HCT116 (cell line): ENCODE results near the gene PRKN. TPM values are rescaled to one million over a fixed set of nuclear protein-coding genes. Genes with fewer than 3 reads are reported as not detected.

Experiments used
- ATAC-seq: fragments of 200-7000 bp; cut with Tn5 transposase; 2 replicates; pipeline ENCODE4 v1.9.1; 2020; ENCODE audit warnings: mild to moderate bottlenecking, moderate library complexity
- BruUV-seq: library from RNA; stranded (reverse); fragments of 400-500 nt; replicated peaks from 2 replicates; lab custom pipeline; 2021; lab: Mats Ljungman, UMichigan
- CTCF ChIA-PET: fragments of 300-600 bp; sonication (Branson Sonifier 250); formaldehyde crosslinking; loops from one replicate; lab custom pipeline; 2021; ENCODE audit warnings: antibody characterized with exemption; lab: Charles Lee
- POLR2A ChIA-PET: fragments of 300-600, 350-600 bp; sonication (Branson Sonifier 250); formaldehyde crosslinking; loops from one replicate; lab custom pipeline; 2021; ENCODE audit warnings: antibody characterized with exemption; lab: Charles Lee
- RAD21 ChIA-PET, 2 experiments: fragments of 300-600 bp; sonication (Branson Sonifier 250); formaldehyde crosslinking; loops; one replicate each; lab custom pipeline; 2023; ENCODE audit warnings: low total read pairs in 2 of 2; ENCODE audit not compliant: uncharacterized antibody in 2 of 2, unreplicated experiment in 2 of 2, low non-redundant PET in 1 of 2; lab: Charles Lee
- DNase-seq: peaks from one replicate; pipeline ENCODE4 v3.0.0-alpha.2; 2010; ENCODE audit warnings: low read depth, low spot score
- H2AFZ ChIP-seq: fragments of 200-600 bp; shearing (Covaris generic), sonication (generic); 2 replicates; pipeline ENCODE4 v1.6.1; 2017; ENCODE audit warnings: low read depth, mixed run types, mixed read lengths, antibody characterized with exemption, low read length; ENCODE audit not compliant: poor library complexity, severe bottlenecking
- H3K27ac ChIP-seq: 2 replicates; pipeline ENCODE4 v1.5.1; 2012; ENCODE audit warnings: low read depth, low read length
- H3K27me3 ChIP-seq: fragments of 200-600 bp; sonication (generic); 2 replicates; pipeline ENCODE4 v1.6.1; 2016; ENCODE audit warnings: mixed run types, low read length, mixed read lengths; ENCODE audit not compliant: insufficient read depth
- H3K36me3 ChIP-seq, 2 experiments: fragments of 200-500 bp in 1 of 2; fragments of 200-600 bp in 1 of 2; sonication (Bioruptor generic) in 1 of 2; sonication (generic) in 1 of 2; 2 replicates each; pipeline versions ENCODE4 v1.5.1 to v1.6.1; 2014 to 2016; ENCODE audit warnings: low read length in 2 of 2, inconsistent platforms in 1 of 2, mixed read lengths in 1 of 2, mixed run types in 1 of 2; ENCODE audit not compliant: insufficient read depth in 2 of 2, control insufficient read depth in 1 of 2
- H3K4me1 ChIP-seq, 2 experiments: fragments of 200-600 bp in 1 of 2; sonication (generic) in 1 of 2; 2 replicates each; pipeline versions ENCODE4 v1.5.1 to v1.6.1; 2012 to 2017; ENCODE audit warnings: low read length in 2 of 2, inconsistent platforms in 1 of 2, mild to moderate bottlenecking in 1 of 2, mixed read lengths in 1 of 2, mixed run types in 1 of 2, moderate library complexity in 1 of 2; ENCODE audit not compliant: insufficient read depth in 2 of 2, control insufficient read depth in 1 of 2
- H3K4me2 ChIP-seq: fragments of 200-600 bp; sonication (generic); 2 replicates; pipeline ENCODE4 v1.6.1; 2017; ENCODE audit warnings: mixed run types, low read length, mixed read lengths
- H3K4me3 ChIP-seq, 2 experiments: fragments of 200-600 bp in 1 of 2; sonication (generic) in 1 of 2; replicated peaks in 1 of 2; 2 replicates each; pipeline ENCODE4 v1.5.1; 2011 to 2016; ENCODE audit warnings: low read length in 2 of 2, control low read depth in 1 of 2, low read depth in 1 of 2, mild to moderate bottlenecking in 1 of 2, mixed read lengths in 1 of 2, mixed run types in 1 of 2
- H3K79me2 ChIP-seq: fragments of 200-600 bp; sonication (generic); 2 replicates; pipeline ENCODE4 v1.6.1; 2017; ENCODE audit warnings: mild to moderate bottlenecking, mixed run types, low read length, moderate library complexity, mixed read lengths; ENCODE audit not compliant: insufficient read depth
- H3K9ac ChIP-seq: fragments of 200-600 bp; sonication (generic); 2 replicates; pipeline ENCODE4 v1.6.1; 2016; ENCODE audit warnings: low read length, mixed read lengths
- H3K9me2 ChIP-seq: fragments of 200-600 bp; sonication (generic), shearing (Covaris generic); 2 replicates; pipeline ENCODE4 v1.6.1; 2017; ENCODE audit warnings: mixed run types, mild to moderate bottlenecking, moderate library complexity; ENCODE audit not compliant: insufficient read depth
- H3K9me3 ChIP-seq, 2 experiments: fragments of 200-500 bp in 1 of 2; fragments of 200-600 bp in 1 of 2; sonication (Bioruptor generic) in 1 of 2; sonication (generic) in 1 of 2; 2 replicates each; pipeline ENCODE4 v1.6.1; 2014 to 2017; ENCODE audit warnings: low read length in 2 of 2, mixed read lengths in 2 of 2, inconsistent platforms in 1 of 2, low read depth in 1 of 2, mild to moderate bottlenecking in 1 of 2, mixed run types in 1 of 2, moderate library complexity in 1 of 2; ENCODE audit not compliant: control insufficient read depth in 1 of 2, insufficient read depth in 1 of 2
- H4K20me1 ChIP-seq: fragments of 200-600 bp; sonication (generic), shearing (Covaris generic); 2 replicates; pipeline ENCODE4 v1.6.1; 2017; ENCODE audit warnings: mixed run types, mild to moderate bottlenecking, moderate library complexity; ENCODE audit not compliant: insufficient read depth
- JUND ChIP-seq: IDR thresholded peaks from 2 replicates; pipeline ENCODE4 v1.6.1; 2012
- RAD21 ChIP-seq: IDR thresholded peaks from 2 replicates; pipeline ENCODE4 v1.6.1; 2012; ENCODE audit warnings: low read depth, mild to moderate bottlenecking
- SP1 ChIP-seq: IDR thresholded peaks from 2 replicates; pipeline ENCODE4 v1.6.1; 2012; ENCODE audit warnings: low read depth
- TCF7L2 ChIP-seq: IDR thresholded peaks from 2 replicates; pipeline ENCODE4 v1.7.0; 2011; ENCODE audit warnings: borderline replicate concordance, inconsistent platforms; ENCODE audit not compliant: insufficient read depth, insufficient read length; ENCODE audit errors: extremely low read depth
- ZFX ChIP-seq: fragments of 450-650 bp; IDR thresholded peaks from 2 replicates; pipeline ENCODE4 v1.6.1; 2017
- intact Hi-C: fragments of 100-400 bp; cut with micrococcal nuclease; formaldehyde crosslinking; loops from 2 replicates; pipeline ENCODE4 v1.10.0; 2022
- total RNA-seq: library from RNA; stranded (reverse); gene quantifications from one replicate; pipeline ENCODE4 v1.2.1, GENCODE V29; 2021; ENCODE audit not compliant: unreplicated experiment
- TF ChIP-seq, protein P1 (sequence below), 3 experiments: fragments of 200-600 bp in 1 of 3; sonication (generic) in 1 of 3; IDR thresholded peaks in 2 of 3; conservative IDR thresholded peaks in 1 of 3; 2 replicates each; pipeline ENCODE4 v1.5.1; 2012 to 2017; ENCODE audit warnings: low read depth in 2 of 3, low read length in 2 of 3, antibody characterized with exemption in 1 of 3, borderline replicate concordance in 1 of 3, control low read depth in 1 of 3, mild to moderate bottlenecking in 1 of 3, mixed read lengths in 1 of 3, mixed run types in 1 of 3, moderate library complexity in 1 of 3; ENCODE audit not compliant: insufficient read depth in 1 of 3
- TF ChIP-seq, protein P2 (sequence below): IDR thresholded peaks from 2 replicates; pipeline ENCODE4 v1.6.1; 2012

The PRKN gene
- total RNA-seq, 1 experiment from 2014 or later, result 2.6 TPM

DNA sequence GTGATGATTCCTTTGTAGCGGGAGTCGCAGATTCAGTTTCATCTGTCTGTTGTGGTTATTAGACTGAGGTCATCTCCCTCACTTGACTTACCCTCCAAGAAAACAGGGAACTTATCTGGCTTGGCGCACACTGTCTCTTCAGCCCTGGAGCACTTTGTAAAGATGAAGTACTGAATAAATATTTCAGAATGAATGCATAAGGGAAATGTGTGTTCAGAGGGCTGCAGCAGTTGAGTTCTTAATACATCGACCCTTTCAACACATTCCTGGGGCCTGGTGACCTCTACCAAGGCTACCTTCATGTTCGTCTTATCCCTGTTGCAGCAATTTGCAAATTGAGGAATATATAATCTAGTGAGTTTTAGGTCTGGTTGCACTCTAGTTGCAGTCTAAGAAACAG is 801.2 kb downstream of the PRKN start (continued):
- TF ChIP-seq TCF7L2, result no peak
- TF ChIP-seq, protein P1, sequence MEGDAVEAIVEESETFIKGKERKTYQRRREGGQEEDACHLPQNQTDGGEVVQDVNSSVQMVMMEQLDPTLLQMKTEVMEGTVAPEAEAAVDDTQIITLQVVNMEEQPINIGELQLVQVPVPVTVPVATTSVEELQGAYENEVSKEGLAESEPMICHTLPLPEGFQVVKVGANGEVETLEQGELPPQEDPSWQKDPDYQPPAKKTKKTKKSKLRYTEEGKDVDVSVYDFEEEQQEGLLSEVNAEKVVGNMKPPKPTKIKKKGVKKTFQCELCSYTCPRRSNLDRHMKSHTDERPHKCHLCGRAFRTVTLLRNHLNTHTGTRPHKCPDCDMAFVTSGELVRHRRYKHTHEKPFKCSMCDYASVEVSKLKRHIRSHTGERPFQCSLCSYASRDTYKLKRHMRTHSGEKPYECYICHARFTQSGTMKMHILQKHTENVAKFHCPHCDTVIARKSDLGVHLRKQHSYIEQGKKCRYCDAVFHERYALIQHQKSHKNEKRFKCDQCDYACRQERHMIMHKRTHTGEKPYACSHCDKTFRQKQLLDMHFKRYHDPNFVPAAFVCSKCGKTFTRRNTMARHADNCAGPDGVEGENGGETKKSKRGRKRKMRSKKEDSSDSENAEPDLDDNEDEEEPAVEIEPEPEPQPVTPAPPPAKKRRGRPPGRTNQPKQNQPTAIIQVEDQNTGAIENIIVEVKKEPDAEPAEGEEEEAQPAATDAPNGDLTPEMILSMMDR (IDR thresholded peaks at IDR 0.05 in 2 of 3, conservative IDR thresholded peaks at IDR 0.05 in 1 of 3; ENCODE audit: borderline replicate concordance in 1 of 3, insufficient read depth in 1 of 3, low read depth in 2 of 3, low read length in 2 of 3), result no peak
- no peak for TF ChIP-seq JUND
- TF ChIP-seq ZFX, result no peak
- TF ChIP-seq RAD21, result no peak
- TF ChIP-seq, protein P2, sequence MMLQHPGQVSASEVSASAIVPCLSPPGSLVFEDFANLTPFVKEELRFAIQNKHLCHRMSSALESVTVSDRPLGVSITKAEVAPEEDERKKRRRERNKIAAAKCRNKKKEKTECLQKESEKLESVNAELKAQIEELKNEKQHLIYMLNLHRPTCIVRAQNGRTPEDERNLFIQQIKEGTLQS, result no peak
- TF ChIP-seq SP1, result no peak

DNA sequence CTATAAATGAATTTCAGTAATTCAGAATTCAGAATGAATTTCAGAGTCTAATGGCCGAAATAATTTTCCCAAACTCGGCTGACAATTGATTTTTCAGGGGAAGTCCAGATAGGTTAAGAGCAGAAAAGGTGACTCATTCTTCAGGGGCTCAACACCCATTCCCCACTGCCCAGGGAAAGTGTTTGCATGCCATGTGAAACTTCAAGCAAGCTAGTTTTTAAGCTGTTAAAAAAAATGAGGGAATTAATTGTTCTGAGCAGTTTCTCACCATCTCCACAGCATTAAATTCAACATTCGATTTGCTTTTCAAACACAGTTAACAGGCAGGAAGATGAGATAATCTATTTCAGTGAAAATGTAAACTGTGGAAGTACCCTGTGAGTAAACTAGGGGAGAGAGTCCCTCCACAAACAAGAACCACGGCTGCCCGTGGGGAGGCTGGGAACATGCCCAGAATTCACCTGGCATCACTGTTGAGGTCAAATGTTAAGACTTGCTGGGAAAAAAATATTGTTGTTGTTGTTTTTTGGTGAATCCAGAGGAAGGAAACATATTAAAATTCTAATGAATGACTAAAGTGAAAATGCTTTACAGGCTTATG is 803.0 kb downstream of the PRKN start:
- Histone ChIP-seq H3K9ac (no peak overlapping the region), H3K79me2 (no peaks in the 10 kb centered on the region), H3K4me2 (no peak overlapping the region), H3K9me3 (no peaks in the 10 kb centered on the region), H3K4me1 (peaks cover 6 to 10% of the 10 kb centered on the region in 2 experiments), H3K27me3 (no peaks in the 10 kb centered on the region), H3K27ac (no peak overlapping the region), H4K20me1 (no peaks in the 10 kb centered on the region), H3K36me3 (no peaks in the 10 kb centered on the region), H3K4me3 (no peak overlapping the region), H2AFZ (no peak overlapping the region), H3K9me2 (no peaks in the 10 kb centered on the region)
- ChIA-PET CTCF (no interaction called here), RAD21 (no interaction called here), POLR2A (no interaction called here)
- intact Hi-C loops, result no loop called here
- no peak for DNase-seq
- no peak for ATAC-seq
- no peak for TF ChIP-seq TCF7L2
- no peak for TF ChIP-seq ZFX
- no TSS peak for BruUV-seq
